22Rv1 (cell line): ENCODE measurements around the gene URB2.

Source experiments
- H3K27ac ChIP-seq: fragments of 450-650 bp; 2 replicates; pipeline ENCODE4 v1.5.1; 2017
- ZFX ChIP-seq: fragments of 450-650 bp; IDR thresholded peaks from 2 replicates; pipeline ENCODE4 v1.6.1; 2017; ENCODE audit warnings: antibody characterized with exemption, borderline replicate concordance
- TF ChIP-seq, protein P1 (sequence below): fragments of 450-650 bp; IDR thresholded peaks from 2 replicates; pipeline ENCODE4 v1.5.1; 2017; ENCODE audit warnings: mild to moderate bottlenecking

Gene URB2

DNA sequence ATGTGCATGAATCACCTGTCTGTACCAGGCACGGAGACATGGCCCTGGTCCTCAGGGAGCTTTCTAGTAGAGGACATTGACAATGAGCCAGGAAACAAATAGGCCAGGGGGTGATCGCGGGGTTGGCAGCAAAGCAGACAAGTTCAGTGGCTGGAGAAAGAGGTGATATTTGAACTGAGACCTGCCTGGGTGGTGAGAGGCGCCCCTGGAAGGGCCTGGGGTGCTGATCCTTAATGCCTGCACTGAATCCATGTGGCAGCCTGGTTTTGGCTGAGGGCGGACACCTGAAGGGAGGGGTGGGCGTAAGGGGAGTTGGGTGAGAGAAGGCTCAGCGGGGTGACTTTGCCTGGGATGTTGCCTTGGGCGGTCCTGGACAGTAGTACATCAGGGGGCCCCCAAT is 35.9 kb downstream of the URB2 start:
- H3K27ac ChIP-seq: no peak overlapping the region; the same call in 1 of the 2 replicates
- TF ChIP-seq, protein P1, sequence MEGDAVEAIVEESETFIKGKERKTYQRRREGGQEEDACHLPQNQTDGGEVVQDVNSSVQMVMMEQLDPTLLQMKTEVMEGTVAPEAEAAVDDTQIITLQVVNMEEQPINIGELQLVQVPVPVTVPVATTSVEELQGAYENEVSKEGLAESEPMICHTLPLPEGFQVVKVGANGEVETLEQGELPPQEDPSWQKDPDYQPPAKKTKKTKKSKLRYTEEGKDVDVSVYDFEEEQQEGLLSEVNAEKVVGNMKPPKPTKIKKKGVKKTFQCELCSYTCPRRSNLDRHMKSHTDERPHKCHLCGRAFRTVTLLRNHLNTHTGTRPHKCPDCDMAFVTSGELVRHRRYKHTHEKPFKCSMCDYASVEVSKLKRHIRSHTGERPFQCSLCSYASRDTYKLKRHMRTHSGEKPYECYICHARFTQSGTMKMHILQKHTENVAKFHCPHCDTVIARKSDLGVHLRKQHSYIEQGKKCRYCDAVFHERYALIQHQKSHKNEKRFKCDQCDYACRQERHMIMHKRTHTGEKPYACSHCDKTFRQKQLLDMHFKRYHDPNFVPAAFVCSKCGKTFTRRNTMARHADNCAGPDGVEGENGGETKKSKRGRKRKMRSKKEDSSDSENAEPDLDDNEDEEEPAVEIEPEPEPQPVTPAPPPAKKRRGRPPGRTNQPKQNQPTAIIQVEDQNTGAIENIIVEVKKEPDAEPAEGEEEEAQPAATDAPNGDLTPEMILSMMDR: no peak
- no peak for TF ChIP-seq ZFX

DNA sequence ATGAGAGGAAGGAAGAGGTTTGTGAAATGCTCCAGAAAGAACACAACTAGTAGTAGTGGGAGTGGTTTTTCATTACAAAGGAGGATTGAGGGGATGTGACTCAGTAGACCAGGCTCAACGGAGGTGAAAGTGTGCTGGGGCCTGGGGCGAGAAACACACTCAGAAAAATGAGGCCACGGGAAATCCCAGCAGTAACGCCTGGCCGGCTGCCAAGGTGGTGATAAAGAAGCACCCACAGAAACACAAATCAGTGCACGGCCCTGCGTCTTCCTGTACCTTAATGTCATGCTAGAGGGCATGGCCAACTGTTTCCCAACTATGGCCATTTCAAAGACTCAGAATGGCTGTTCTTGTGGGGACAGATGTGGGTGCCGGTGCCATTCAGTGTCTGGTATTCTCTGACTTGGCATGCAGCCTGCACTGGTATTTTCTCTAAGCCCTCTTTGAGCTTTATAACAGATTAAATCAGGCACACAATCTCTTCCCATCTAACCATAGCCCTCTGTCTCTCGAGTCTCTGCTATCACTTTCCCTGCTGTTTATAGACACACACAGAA is 38.2 kb downstream of the URB2 start:
- no peak overlapping the region for H3K27ac ChIP-seq
- no peak for TF ChIP-seq ZFX
- TF ChIP-seq, protein P1: no peak

DNA sequence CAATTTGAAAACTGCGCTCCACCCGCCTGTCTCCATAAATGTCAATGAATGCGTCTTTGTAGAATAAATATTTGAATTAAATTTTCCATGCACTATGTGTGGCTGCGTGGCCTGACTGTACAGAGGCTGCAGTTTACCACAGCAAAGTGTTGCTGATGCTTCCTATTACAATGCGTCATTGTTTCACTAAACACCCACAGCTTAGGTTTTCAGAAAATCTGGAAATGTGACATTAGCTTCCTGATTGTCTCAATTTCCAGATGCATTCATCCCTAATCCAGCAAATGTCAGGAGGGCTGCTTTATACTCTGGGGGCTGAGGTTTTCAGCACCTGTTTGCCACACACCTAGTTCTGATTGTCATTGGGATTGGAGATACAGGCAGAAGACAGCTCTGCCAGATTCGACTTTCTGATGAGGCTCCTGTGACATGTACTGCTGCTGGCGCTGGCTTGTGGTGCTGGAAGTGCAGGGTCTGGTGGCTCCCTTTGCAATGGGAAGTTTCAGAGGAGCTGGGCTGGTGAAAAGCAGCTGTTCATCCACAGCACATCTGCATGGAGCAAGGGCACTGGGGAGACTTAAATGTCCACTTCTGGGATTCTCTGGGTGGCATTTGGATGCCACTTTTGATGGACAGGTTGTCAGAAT is 40.0 kb downstream of the URB2 start:
- TF ChIP-seq, protein P1: no peak
- no peak for TF ChIP-seq ZFX
- no peak overlapping the region for H3K27ac ChIP-seq

DNA sequence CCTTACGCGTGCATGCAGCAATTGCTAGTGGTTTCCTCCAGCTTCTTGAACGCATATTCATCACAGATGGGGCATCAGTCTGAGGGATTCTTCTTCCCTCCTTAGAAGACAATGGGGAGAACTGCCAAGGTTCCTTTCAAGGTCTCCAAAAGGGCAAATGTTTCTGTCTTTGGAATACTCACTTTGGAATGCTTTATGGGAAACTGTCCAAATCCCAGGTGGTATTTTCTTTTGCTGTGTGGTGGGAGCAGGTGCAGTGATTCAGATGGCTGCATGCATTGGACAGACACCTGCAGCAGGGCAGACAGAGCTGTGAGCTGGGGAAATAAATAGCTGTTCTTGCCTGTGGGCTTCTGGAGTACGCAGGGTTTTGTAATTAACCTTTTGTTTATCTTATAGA is 40.5 kb downstream of the URB2 start:
- H3K27ac ChIP-seq: no peak overlapping the region
- TF ChIP-seq, protein P1: no peak
- no peak for TF ChIP-seq ZFX

DNA sequence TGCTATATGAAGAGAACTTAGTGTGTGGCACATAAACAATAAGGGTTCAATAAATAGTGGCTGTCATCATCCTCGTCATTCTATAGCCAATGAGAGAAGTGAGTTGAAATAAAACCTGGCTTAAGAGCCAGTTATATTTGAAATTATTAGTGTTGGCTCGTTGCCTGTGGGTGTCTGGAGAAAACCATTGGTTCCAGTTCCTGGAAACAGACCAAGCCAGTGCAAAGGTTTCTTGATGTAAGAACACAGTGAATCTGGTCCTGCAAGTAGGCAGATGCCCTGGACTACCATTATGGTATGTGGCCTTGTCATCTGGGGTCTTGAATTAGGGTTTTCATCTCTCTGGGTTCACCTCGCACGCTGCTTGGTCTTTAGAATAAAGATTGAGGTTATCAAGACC is 43.3 kb downstream of the URB2 start:
- no peak overlapping the region for H3K27ac ChIP-seq
- TF ChIP-seq, protein P1: no peak
- TF ChIP-seq ZFX: no peak

DNA sequence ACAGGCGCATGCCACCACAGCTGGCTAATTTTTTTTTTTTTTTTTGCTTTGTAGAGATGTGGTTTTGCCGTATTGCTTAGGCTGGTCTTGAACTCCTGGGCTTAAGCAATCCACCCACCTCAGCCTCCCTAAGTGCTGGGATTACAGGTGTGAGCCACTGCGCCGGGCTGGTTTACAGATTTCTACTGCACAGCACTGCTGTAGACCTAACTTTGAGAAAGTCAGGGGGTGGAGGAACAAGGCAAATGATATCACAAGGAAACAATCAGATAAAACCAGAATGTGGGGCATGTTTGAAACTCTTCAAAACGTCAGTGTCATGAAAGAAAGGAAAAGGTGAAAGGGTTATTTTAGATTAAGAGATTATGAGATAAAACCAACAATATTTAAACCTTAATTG is 45.3 kb downstream of the URB2 start:
- TF ChIP-seq ZFX: no peak
- TF ChIP-seq, protein P1: no peak
- H3K27ac ChIP-seq: no peak overlapping the region

DNA sequence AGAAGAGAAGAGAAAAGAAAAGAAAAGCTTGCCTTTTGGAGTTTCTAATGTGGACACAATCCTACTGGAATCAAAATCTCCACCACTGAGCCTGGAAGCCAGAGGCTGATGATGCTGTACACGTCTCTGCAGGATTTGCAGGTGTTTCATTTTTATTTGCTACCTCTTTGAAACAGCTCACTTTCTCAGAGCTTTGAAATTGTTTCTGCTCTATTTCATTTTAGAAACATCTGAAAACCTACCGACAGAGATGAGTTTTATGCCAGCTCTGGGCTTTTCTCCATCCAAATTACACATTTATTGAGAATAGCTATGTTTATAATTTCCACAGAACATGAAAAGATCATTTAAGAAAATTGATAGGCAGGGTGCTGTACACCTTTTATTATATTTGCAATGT is 46.2 kb downstream of the URB2 start:
- H3K27ac ChIP-seq: no peak overlapping the region
- TF ChIP-seq, protein P1: no peak
- no peak for TF ChIP-seq ZFX
